ENCODE results near the gene RPA1. TPM values are rescaled to one million over a fixed set of nuclear protein-coding genes. Genes with fewer than 3 reads are reported as not detected.

Gene RPA1
- total and polyA plus RNA-seq, 12 donors = 12.9 to 109 (median 23.3) TPM

- Histone ChIP-seq H3K9me3 (replicated peaks in 1 of 3) (no peaks in the 10 kb centered on the region), H3K4me3 (no peak overlapping the region), H3K27me3 (no peaks in the 10 kb centered on the region), H3K27ac (peak overlapping the region in 1 of 5 donors; percentile 48), H3K36me3 (replicated peaks in 1 of 2) (no peaks in the 10 kb centered on the region), H3K4me1 (replicated peaks in 1 of 2) (no peaks in the 10 kb centered on the region)
- peak; percentile 36 to 64 (median 47) for DNase-seq
- WGBS, 4 donors = 54 to 71% (median 65%) methylated on average over 17 of the region's 17 CpGs
- intact Hi-C loops (cut with DNase I) = loop anchor here in 1 of 2 donors (10.0 kb wide), 1 partner anchor 131 kb away; no protein-coding TSS in a partner anchor
- TF ChIP-seq POLR2A (IDR thresholded peaks at IDR 0.05) (no peak), CTCF (IDR thresholded peaks at IDR 0.05) (peak; percentile 45 to 69 (median 54))
These were observed 35.6 kb downstream of the RPA1 start for GRCh38 chr17:1865252-1866037.

- H3K27me3 ChIP-seq = no peaks in the 10 kb centered on the region
- H3K36me3 ChIP-seq (replicated peaks in 1 of 2) = no peaks in the 10 kb centered on the region
- no peak overlapping the region for H3K27ac ChIP-seq
- no peaks in the 10 kb centered on the region for H3K4me1 ChIP-seq (replicated peaks in 1 of 2)
- H3K4me3 ChIP-seq = no peak overlapping the region
- TF ChIP-seq CTCF (IDR thresholded peaks at IDR 0.05) (no peak), POLR2A (IDR thresholded peaks at IDR 0.05) (no peak)
- intact Hi-C loops (cut with DNase I) = loop anchor here in 1 of 2 donors (10.0 kb wide), 1 partner anchor 133 kb away; no protein-coding TSS in a partner anchor
- H3K9me3 ChIP-seq (replicated peaks in 1 of 3) = no peaks in the 10 kb centered on the region
- no peak for DNase-seq
- 59 to 69% (median 66%) methylated on average over 3 of the region's 3 CpGs for WGBS, 4 donors
These were observed 37.5 kb downstream of the RPA1 start for GRCh38 chr17:1867307-1867706.

- intact Hi-C loops (cut with DNase I) = loop anchor here in 1 of 2 donors (10.0 kb wide), 1 partner anchor 133 kb away; no protein-coding TSS in a partner anchor
- H3K27me3 ChIP-seq = no peaks in the 10 kb centered on the region
- H3K9me3 ChIP-seq (replicated peaks in 1 of 3) = no peaks in the 10 kb centered on the region
- H3K4me1 ChIP-seq (replicated peaks in 1 of 2) = no peaks in the 10 kb centered on the region
- no peak for DNase-seq
- H3K4me3 ChIP-seq = no peak overlapping the region
- WGBS, 4 donors = 91 to 97% (median 93%) methylated on average over 8 of the region's 8 CpGs
- no peak for TF ChIP-seq POLR2A (IDR thresholded peaks at IDR 0.05)
- no peak for TF ChIP-seq CTCF (IDR thresholded peaks at IDR 0.05)
- H3K27ac ChIP-seq = no peak overlapping the region
- peaks cover 0 to 3% of the 10 kb centered on the region in 2 donors for H3K36me3 ChIP-seq (replicated peaks in 1 of 2)
These were observed 38.3 kb downstream of the RPA1 start for GRCh38 chr17:1868090-1868489.

- no peak for DNase-seq
- intact Hi-C loops (cut with DNase I) = no loop called here
- no peaks in the 10 kb centered on the region for H3K27me3 ChIP-seq
- no peak overlapping the region for H3K27ac ChIP-seq
- H3K36me3 ChIP-seq (replicated peaks in 1 of 2) = peaks cover 0 to 11% of the 10 kb centered on the region in 2 donors
- WGBS, 4 donors = 71 to 95% (median 81%) methylated on average over 3 of the region's 3 CpGs
- no peak overlapping the region for H3K4me3 ChIP-seq
- TF ChIP-seq CTCF (IDR thresholded peaks at IDR 0.05) (no peak), POLR2A (IDR thresholded peaks at IDR 0.05) (no peak)
- H3K9me3 ChIP-seq (replicated peaks in 1 of 3) = no peaks in the 10 kb centered on the region
- H3K4me1 ChIP-seq (replicated peaks in 1 of 2) = no peaks in the 10 kb centered on the region
These were observed 40.8 kb downstream of the RPA1 start for GRCh38 chr17:1870592-1870991.
